GM12875 (cell line): ENCODE data around the gene PMFBP1.

Source experiments
- H3K4me3 ChIP-seq: one replicate; pipeline ENCODE4 v1.5.1; 2011; ENCODE audit warnings: low read depth, low read length, control low read depth
- CTCF ChIP-seq: IDR thresholded peaks from 2 replicates; pipeline ENCODE4 v1.5.1; 2011; ENCODE audit warnings: low read depth, mild to moderate bottlenecking, control low read depth, inconsistent platforms, low read length, moderate library complexity, borderline replicate concordance; ENCODE audit not compliant: insufficient read depth

PMFBP1 gene

GRCh38 chr16:72188541-72188940 lies 16.6 kb upstream of the PMFBP1 start:
- TF ChIP-seq CTCF = no peak
- H3K4me3 ChIP-seq = no peak overlapping the region

GRCh38 chr16:72187551-72187950 lies 15.6 kb upstream of the PMFBP1 start:
- TF ChIP-seq CTCF = no peak

GRCh38 chr16:72182976-72183375 lies 11.0 kb upstream of the PMFBP1 start:
- TF ChIP-seq CTCF = no peak
- no peak overlapping the region for H3K4me3 ChIP-seq

More at GRCh38 chr16:72187551-72187950, 15.6 kb upstream of the PMFBP1 start:
- H3K4me3 ChIP-seq = no peak overlapping the region

- no peak overlapping the region for H3K4me3 ChIP-seq
Observed at GRCh38 chr16:72179204-72179970, 7.4 kb upstream of the PMFBP1 start.

GRCh38 chr16:72174726-72175125 lies 2.8 kb upstream of the PMFBP1 start:
- no peak overlapping the region for H3K4me3 ChIP-seq
- TF ChIP-seq CTCF = no peak

More at GRCh38 chr16:72179204-72179970, 7.4 kb upstream of the PMFBP1 start:
- TF ChIP-seq CTCF = no peak

GRCh38 chr16:72173997-72174396 lies 2.0 kb upstream of the PMFBP1 start:
- no peak overlapping the region for H3K4me3 ChIP-seq
- TF ChIP-seq CTCF = no peak

GRCh38 chr16:72171236-72171635 lies 719 bp downstream of the PMFBP1 start:
- H3K4me3 ChIP-seq = no peak overlapping the region
- no peak for TF ChIP-seq CTCF
